HG02571 (cell line): ENCODE measurements around the gene CKAP2L.

Source experiments
- ATAC-seq: cut with Tn5 transposase; IDR thresholded peaks from one replicate; pipeline ENCODE4 v1.9.1; 2021; ENCODE audit warnings: mild to moderate bottlenecking, moderate library complexity; ENCODE audit not compliant: unreplicated experiment

The CKAP2L gene

GRCh38 chr2:112791693-112792230 is 27.4 kb upstream of the CKAP2L start:
- ATAC-seq, result no peak

GRCh38 chr2:112791019-112791418 is 26.6 kb upstream of the CKAP2L start:
- ATAC-seq, result no peak

- ATAC-seq, result no peak
Observed at GRCh38 chr2:112790305-112790704, 25.9 kb upstream of the CKAP2L start.

- no peak for ATAC-seq
Observed at GRCh38 chr2:112789186-112789585, 24.8 kb upstream of the CKAP2L start.

GRCh38 chr2:112788653-112789052 is 24.2 kb upstream of the CKAP2L start:
- ATAC-seq, result no peak

GRCh38 chr2:112787729-112788393 is 23.5 kb upstream of the CKAP2L start:
- ATAC-seq, result no peak

- ATAC-seq, result no peak
Observed at GRCh38 chr2:112787294-112787693, 22.9 kb upstream of the CKAP2L start.

GRCh38 chr2:112784199-112785189 is 20.1 kb upstream of the CKAP2L start, which contains the start of gene IL1A:
TSS of gene IL1A (minus strand) at chr2:112784493. CDS start at chr2:112783770, 723 bp downstream.
- no peak for ATAC-seq

- ATAC-seq, result no peak
Observed at GRCh38 chr2:112783187-112783714, 18.8 kb upstream of the CKAP2L start.

GRCh38 chr2:112782234-112782799 is 17.9 kb upstream of the CKAP2L start:
- peak; percentile 77 for ATAC-seq

GRCh38 chr2:112779598-112779997 is 15.2 kb upstream of the CKAP2L start:
- no peak for ATAC-seq

GRCh38 chr2:112777036-112777435 is 12.6 kb upstream of the CKAP2L start:
- ATAC-seq, result no peak

GRCh38 chr2:112776113-112776512 is 11.7 kb upstream of the CKAP2L start:
- ATAC-seq, result no peak

- ATAC-seq, result no peak
Observed at GRCh38 chr2:112774536-112775285, 10.3 kb upstream of the CKAP2L start.

GRCh38 chr2:112773556-112773955 is 9.1 kb upstream of the CKAP2L start:
- no peak for ATAC-seq

- no peak for ATAC-seq
Observed at GRCh38 chr2:112772911-112773475, 8.6 kb upstream of the CKAP2L start.

- ATAC-seq, result no peak
Observed at GRCh38 chr2:112772322-112772721, 7.9 kb upstream of the CKAP2L start.

- no peak for ATAC-seq
Observed at GRCh38 chr2:112768432-112768831, 4.0 kb upstream of the CKAP2L start.

GRCh38 chr2:112767693-112768330 is 3.4 kb upstream of the CKAP2L start:
- ATAC-seq, result no peak
